GM18517 (cell line): Measurements from ENCODE around the gene GRIA1.

ENCODE experiments used
- ATAC-seq: cut with Tn5 transposase; IDR thresholded peaks from one replicate; pipeline ENCODE4 v1.9.1; 2021; ENCODE audit warnings: mild to moderate bottlenecking, moderate library complexity; ENCODE audit not compliant: unreplicated experiment

GRIA1 gene

GRCh38 chr5:153654504-153655200 is 164.2 kb downstream of the GRIA1 start:
- ATAC-seq = no peak

- ATAC-seq = no peak
Observed at GRCh38 chr5:153655201-153655510, 164.7 kb downstream of the GRIA1 start.

- ATAC-seq = no peak
Observed at GRCh38 chr5:153658149-153658548, 167.7 kb downstream of the GRIA1 start.

- no peak for ATAC-seq
Observed at GRCh38 chr5:153658606-153659005, 168.1 kb downstream of the GRIA1 start.

GRCh38 chr5:153659039-153659736 is 168.7 kb downstream of the GRIA1 start:
- ATAC-seq = no peak

GRCh38 chr5:153660919-153661318 is 170.4 kb downstream of the GRIA1 start:
- no peak for ATAC-seq

GRCh38 chr5:153661897-153662296 is 171.4 kb downstream of the GRIA1 start:
- ATAC-seq = no peak

- ATAC-seq = no peak
Observed at GRCh38 chr5:153670101-153670500, 179.6 kb downstream of the GRIA1 start.

- no peak for ATAC-seq
Observed at GRCh38 chr5:153671653-153672346, 181.3 kb downstream of the GRIA1 start.

- ATAC-seq = no peak
Observed at GRCh38 chr5:153672347-153673090, 182.0 kb downstream of the GRIA1 start.

GRCh38 chr5:153674356-153674755 is 183.9 kb downstream of the GRIA1 start:
- ATAC-seq = no peak

- no peak for ATAC-seq
Observed at GRCh38 chr5:153676406-153676805, 185.9 kb downstream of the GRIA1 start.

- ATAC-seq = no peak
Observed at GRCh38 chr5:153676821-153677220, 186.4 kb downstream of the GRIA1 start.

GRCh38 chr5:153678617-153679329 is 188.3 kb downstream of the GRIA1 start:
- no peak for ATAC-seq

- ATAC-seq = no peak
Observed at GRCh38 chr5:153690236-153690635, 199.8 kb downstream of the GRIA1 start.

GRCh38 chr5:153696256-153696655 is 205.8 kb downstream of the GRIA1 start:
- no peak for ATAC-seq

- no peak for ATAC-seq
Observed at GRCh38 chr5:153699035-153699434, 208.6 kb downstream of the GRIA1 start.

- no peak for ATAC-seq
Observed at GRCh38 chr5:153700940-153701339, 210.5 kb downstream of the GRIA1 start.

- no peak for ATAC-seq
Observed at GRCh38 chr5:153702265-153702664, 211.8 kb downstream of the GRIA1 start.

GRCh38 chr5:153704110-153704509 is 213.6 kb downstream of the GRIA1 start:
- no peak for ATAC-seq

GRCh38 chr5:153707626-153708025 is 217.2 kb downstream of the GRIA1 start:
- no peak for ATAC-seq
